GM18526 (cell line): ENCODE measurements around the gene CSNK1E.

Experiments
- POLR2A ChIP-seq: IDR thresholded peaks from 3 replicates; pipeline ENCODE4 v1.6.1; 2011; ENCODE audit not compliant: insufficient read length; ENCODE audit errors: extremely low read depth

CSNK1E gene

DNA sequence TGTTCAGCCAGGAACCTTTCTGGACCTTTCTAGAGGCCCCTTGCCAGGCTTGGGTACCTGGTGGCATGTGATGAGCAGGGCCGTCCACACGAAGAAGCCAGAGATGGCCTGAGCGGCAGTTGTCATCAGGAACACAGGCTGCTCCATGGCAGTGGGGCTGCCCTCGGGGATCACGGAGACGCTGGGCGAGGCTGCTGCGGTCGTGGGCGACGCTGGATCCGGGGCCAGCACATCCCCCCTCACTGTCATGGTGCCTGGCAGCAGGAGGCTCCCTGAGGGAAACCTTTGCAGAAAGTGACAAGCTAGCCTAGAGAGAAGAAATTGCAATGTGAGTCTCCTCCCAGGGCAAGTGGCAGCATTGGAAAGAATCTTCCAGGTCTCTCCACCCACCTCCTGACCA, 69.5 kb downstream of the CSNK1E start:
- TF ChIP-seq POLR2A, result no peak

DNA sequence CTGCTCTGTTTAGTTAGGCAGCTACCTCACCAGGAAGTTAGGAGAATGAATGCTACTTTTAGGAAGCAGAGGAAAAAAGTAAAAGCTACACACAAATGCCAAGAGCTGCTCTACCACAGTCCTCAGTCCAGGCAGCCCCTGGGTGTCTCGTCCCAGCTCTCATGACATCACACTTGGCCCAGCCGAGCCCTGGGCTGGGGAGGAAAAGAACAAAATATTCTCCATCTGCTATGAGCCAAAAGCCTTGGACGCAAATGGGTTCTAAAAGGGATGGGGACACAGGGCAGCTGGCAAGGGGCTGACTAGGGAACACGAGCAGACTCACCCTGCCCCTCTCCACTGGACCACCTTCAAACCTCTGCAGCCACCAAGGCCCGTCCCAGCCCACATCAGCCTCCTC, 70.5 kb downstream of the CSNK1E start:
- no peak for TF ChIP-seq POLR2A

DNA sequence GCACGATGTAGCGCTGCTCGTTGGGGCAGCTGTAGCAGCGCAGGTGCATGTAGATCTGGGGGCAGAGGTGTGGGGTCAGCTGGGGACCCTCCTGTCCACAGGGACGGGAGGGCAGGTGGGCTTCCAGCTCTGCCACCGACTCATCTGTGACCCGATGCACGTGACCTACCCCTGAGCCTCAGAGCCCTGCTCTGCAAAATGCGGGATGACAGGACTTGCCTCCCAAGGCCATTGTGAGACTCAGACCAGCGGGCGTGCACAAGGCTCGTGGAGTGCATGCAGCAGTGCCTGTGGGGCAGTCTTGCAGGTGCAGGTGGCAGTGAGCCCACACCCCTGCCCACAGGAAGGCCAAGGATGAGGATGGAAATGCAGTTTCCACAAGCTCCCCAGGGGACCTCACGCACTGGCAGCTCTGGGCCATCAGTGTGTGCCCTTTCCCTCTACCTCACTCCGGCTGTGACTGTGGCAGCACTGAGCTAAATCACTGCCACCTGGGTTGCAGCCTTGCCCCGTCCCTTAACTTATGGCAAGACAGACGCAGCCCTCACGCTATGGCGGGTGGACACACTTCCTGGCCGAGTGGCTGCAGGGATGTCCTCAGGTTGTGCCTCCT, 71.1 kb downstream of the CSNK1E start:
- no peak for TF ChIP-seq POLR2A

DNA sequence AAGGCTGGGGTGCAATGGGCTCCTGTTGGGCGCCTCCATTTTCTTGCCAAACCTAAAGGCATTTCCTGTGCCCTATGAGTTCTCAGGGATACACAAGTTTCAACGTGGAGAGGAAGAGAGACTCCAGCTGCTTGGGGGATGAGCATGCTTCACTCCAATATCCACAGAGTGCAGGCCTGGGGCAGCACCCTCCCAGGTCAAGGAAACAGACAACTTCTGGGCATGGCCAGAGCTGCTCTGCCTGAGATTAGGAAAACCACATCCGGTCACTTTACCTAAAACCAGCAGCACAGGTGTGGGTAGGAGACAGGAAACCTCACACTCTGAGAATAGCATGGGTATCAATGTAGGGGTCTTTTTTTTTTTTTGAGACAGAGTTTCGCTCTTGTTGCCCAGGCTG, 73.1 kb downstream of the CSNK1E start:
- TF ChIP-seq POLR2A, result no peak

DNA sequence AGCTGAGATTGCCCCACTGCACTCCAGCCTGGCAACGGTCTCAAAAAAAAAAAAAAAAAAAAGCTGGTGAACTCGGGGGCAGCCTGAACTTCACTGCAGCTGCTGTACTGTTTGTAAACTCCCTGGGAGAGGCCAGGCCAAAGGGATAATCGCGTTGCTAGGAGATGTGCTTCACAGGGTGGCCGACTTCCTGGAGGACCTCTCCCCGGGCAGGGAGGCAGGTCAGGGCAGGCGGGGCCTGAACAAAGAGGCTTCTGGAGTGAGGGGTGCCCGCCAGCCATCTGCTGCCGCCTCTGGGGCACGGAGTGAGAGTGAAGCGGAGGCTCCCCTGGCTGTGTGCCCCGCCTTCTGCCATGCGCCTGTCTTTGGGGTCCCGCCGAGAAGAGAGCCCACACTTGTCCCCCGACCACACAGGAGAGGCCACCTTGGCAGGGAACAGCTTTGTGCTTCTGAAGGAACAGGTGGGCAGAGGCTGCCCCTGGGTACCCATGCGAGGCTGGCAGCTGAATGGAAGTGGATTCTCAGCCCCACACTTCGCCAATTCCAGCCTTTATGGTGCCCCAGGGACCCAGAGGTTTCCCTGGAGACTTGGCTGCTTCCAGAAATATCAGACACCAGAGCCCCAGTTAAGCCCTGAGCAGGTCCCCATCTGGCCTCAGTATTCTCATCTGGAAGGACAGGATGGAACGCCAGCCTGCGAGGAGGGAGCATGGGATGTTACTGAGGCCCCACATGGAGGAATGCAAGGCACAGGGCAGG, 74.0 kb downstream of the CSNK1E start:
- TF ChIP-seq POLR2A, result no peak

DNA sequence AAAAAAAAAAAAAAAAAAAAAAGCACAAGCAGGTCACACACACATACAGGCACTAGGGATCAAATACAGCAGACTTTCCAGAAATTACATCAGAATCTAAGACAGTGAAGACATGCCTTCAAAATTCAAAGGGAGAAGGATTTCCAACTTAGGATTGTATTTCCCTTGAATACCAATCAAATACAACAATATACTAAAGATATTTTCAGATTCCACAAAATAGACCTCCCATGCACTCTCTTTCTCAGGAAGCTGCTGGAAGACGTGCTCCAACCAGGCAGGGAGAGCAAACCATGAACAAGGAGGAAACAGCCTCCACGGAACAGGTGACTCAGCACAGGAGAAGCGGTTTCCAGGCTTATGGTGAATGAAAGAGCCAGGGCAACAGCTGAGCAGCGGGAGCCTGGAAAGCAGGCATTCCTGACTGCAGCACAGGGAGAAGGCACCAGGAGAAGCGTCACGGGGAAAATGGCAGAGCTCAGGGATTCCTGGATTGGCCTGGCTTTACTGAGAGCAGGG, 76.4 kb downstream of the CSNK1E start:
- TF ChIP-seq POLR2A, result no peak
